Endothelial cell of umbilical vein (primary cell): Measurements from ENCODE around the gene CCDC186.

Experiments used
- CTCF ChIP-seq, 2 donors: IDR thresholded peaks; 1 replicate in 1 of 2; 2 replicates in 1 of 2; pipeline ENCODE4 v1.5.1; 2011; ENCODE audit warnings: low read length in 2 of 2, mild to moderate bottlenecking in 2 of 2, moderate library complexity in 2 of 2, control low read depth in 1 of 2, inconsistent platforms in 1 of 2, low read depth in 1 of 2; ENCODE audit not compliant: insufficient read depth in 1 of 2; ENCODE audit errors: extremely low read depth in 1 of 2
- EZH2 ChIP-seq: IDR thresholded peaks from 2 replicates; pipeline ENCODE4 v1.6.1; 2012; ENCODE audit warnings: borderline replicate concordance, low read depth, mild to moderate bottlenecking, moderate library complexity, low read length, inconsistent platforms; ENCODE audit not compliant: severe bottlenecking
- POLR2A ChIP-seq: IDR thresholded peaks from 2 replicates; pipeline ENCODE4 v1.6.1; 2012; ENCODE audit warnings: low read depth, mild to moderate bottlenecking, control low read depth, low read length
- POLR2AphosphoS5 ChIP-seq: IDR thresholded peaks from 2 replicates; pipeline ENCODE4 v1.6.1; 2012; ENCODE audit warnings: low read depth, mild to moderate bottlenecking, control low read depth, low read length, moderate library complexity; ENCODE audit not compliant: insufficient read depth

- TF ChIP-seq CTCF (IDR thresholded peaks at IDR 0.05; ENCODE audit: extremely low read depth in 1 of 2, insufficient read depth in 1 of 2, low read depth in 1 of 2, low read length in 2 of 2) (no peak), POLR2A (no peak), POLR2AphosphoS5 (no peak), EZH2 (no peak)
These were observed 2.5 kb upstream of the CCDC186 start for GRCh38 chr10:114176511-114176910.
